ENCODE results near the gene PLA2G4E. TPM values are rescaled to one million over a fixed set of nuclear protein-coding genes. Genes with fewer than 3 reads are reported as not detected.

PLA2G4E gene
- total and polyA plus RNA-seq, 2 experiments from 2014 or later: not detected

DNA sequence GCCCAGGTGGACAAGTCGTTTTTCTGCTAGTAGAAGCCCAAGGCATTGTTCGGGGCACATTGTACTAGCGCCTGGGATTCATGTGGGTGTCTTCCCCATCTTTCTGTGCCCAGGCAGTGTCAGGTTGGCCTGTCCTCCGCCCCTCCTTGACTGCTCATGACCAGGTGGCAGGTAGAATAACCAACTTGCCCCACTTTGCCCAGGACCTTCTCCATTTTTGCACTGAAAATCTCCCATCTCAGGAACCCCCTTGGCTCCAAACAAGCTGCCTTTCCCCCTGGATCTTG lies 39.6 kb upstream of the PLA2G4E start:
- no peaks in the 10 kb centered on the region for H3F3A ChIP-seq (replicated peaks; ENCODE audit: low read depth)
- no peak overlapping the region for H3K27ac ChIP-seq (ENCODE audit: low read depth)
- H3K27ac Mint-ChIP-seq: no peak overlapping the region
- no peak overlapping the region for H3K4me3 ChIP-seq
- peaks cover 7% of the 10 kb centered on the region for H3K4me1 Mint-ChIP-seq
- no peaks in the 10 kb centered on the region for H3K27me3 ChIP-seq (ENCODE audit: insufficient read depth)
- H3K9me3 Mint-ChIP-seq: no peaks in the 10 kb centered on the region
- no peak for DNase-seq (ENCODE audit: low spot score)
- no peak overlapping the region; the same call in 1 of the 2 replicates for H2AFZ ChIP-seq
- H4K20me1 ChIP-seq (replicated peaks; ENCODE audit: insufficient read depth): no peaks in the 10 kb centered on the region
- ATAC-seq: no peak
- H3K9me2 ChIP-seq (ENCODE audit: insufficient read depth): no peaks in the 10 kb centered on the region
- no peaks in the 10 kb centered on the region for H3K4me1 ChIP-seq (ENCODE audit: insufficient read depth)
- no peaks in the 10 kb centered on the region for H3K79me2 ChIP-seq (replicated peaks; ENCODE audit: insufficient read depth)
- TF ChIP-seq NANOG (IDR thresholded peaks at IDR 0.05; ENCODE audit: borderline replicate concordance) (no peak), CREB1 (CRISPR knock-in tag; IDR thresholded peaks at IDR 0.05; ENCODE audit: low read depth) (no peak), JUNB (IDR thresholded peaks at IDR 0.05; ENCODE audit: unreplicated experiment) (no peak), ZNF331 (CRISPR knock-in tag; IDR thresholded peaks at IDR 0.05; ENCODE audit: low read depth) (no peak), POLR2AphosphoS5 (IDR thresholded peaks at IDR 0.05; ENCODE audit: low read depth) (no peak), ZNF114 (CRISPR knock-in tag; IDR thresholded peaks at IDR 0.05) (no peak), EZH2 (IDR thresholded peaks at IDR 0.05; ENCODE audit: low read depth, unreplicated experiment) (no peak)
- TF ChIP-seq, protein P1, sequence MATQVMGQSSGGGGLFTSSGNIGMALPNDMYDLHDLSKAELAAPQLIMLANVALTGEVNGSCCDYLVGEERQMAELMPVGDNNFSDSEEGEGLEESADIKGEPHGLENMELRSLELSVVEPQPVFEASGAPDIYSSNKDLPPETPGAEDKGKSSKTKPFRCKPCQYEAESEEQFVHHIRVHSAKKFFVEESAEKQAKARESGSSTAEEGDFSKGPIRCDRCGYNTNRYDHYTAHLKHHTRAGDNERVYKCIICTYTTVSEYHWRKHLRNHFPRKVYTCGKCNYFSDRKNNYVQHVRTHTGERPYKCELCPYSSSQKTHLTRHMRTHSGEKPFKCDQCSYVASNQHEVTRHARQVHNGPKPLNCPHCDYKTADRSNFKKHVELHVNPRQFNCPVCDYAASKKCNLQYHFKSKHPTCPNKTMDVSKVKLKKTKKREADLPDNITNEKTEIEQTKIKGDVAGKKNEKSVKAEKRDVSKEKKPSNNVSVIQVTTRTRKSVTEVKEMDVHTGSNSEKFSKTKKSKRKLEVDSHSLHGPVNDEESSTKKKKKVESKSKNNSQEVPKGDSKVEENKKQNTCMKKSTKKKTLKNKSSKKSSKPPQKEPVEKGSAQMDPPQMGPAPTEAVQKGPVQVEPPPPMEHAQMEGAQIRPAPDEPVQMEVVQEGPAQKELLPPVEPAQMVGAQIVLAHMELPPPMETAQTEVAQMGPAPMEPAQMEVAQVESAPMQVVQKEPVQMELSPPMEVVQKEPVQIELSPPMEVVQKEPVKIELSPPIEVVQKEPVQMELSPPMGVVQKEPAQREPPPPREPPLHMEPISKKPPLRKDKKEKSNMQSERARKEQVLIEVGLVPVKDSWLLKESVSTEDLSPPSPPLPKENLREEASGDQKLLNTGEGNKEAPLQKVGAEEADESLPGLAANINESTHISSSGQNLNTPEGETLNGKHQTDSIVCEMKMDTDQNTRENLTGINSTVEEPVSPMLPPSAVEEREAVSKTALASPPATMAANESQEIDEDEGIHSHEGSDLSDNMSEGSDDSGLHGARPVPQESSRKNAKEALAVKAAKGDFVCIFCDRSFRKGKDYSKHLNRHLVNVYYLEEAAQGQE (IDR thresholded peaks at IDR 0.05; ENCODE audit: unreplicated experiment): no peak
- TF ChIP-seq, protein P2, sequence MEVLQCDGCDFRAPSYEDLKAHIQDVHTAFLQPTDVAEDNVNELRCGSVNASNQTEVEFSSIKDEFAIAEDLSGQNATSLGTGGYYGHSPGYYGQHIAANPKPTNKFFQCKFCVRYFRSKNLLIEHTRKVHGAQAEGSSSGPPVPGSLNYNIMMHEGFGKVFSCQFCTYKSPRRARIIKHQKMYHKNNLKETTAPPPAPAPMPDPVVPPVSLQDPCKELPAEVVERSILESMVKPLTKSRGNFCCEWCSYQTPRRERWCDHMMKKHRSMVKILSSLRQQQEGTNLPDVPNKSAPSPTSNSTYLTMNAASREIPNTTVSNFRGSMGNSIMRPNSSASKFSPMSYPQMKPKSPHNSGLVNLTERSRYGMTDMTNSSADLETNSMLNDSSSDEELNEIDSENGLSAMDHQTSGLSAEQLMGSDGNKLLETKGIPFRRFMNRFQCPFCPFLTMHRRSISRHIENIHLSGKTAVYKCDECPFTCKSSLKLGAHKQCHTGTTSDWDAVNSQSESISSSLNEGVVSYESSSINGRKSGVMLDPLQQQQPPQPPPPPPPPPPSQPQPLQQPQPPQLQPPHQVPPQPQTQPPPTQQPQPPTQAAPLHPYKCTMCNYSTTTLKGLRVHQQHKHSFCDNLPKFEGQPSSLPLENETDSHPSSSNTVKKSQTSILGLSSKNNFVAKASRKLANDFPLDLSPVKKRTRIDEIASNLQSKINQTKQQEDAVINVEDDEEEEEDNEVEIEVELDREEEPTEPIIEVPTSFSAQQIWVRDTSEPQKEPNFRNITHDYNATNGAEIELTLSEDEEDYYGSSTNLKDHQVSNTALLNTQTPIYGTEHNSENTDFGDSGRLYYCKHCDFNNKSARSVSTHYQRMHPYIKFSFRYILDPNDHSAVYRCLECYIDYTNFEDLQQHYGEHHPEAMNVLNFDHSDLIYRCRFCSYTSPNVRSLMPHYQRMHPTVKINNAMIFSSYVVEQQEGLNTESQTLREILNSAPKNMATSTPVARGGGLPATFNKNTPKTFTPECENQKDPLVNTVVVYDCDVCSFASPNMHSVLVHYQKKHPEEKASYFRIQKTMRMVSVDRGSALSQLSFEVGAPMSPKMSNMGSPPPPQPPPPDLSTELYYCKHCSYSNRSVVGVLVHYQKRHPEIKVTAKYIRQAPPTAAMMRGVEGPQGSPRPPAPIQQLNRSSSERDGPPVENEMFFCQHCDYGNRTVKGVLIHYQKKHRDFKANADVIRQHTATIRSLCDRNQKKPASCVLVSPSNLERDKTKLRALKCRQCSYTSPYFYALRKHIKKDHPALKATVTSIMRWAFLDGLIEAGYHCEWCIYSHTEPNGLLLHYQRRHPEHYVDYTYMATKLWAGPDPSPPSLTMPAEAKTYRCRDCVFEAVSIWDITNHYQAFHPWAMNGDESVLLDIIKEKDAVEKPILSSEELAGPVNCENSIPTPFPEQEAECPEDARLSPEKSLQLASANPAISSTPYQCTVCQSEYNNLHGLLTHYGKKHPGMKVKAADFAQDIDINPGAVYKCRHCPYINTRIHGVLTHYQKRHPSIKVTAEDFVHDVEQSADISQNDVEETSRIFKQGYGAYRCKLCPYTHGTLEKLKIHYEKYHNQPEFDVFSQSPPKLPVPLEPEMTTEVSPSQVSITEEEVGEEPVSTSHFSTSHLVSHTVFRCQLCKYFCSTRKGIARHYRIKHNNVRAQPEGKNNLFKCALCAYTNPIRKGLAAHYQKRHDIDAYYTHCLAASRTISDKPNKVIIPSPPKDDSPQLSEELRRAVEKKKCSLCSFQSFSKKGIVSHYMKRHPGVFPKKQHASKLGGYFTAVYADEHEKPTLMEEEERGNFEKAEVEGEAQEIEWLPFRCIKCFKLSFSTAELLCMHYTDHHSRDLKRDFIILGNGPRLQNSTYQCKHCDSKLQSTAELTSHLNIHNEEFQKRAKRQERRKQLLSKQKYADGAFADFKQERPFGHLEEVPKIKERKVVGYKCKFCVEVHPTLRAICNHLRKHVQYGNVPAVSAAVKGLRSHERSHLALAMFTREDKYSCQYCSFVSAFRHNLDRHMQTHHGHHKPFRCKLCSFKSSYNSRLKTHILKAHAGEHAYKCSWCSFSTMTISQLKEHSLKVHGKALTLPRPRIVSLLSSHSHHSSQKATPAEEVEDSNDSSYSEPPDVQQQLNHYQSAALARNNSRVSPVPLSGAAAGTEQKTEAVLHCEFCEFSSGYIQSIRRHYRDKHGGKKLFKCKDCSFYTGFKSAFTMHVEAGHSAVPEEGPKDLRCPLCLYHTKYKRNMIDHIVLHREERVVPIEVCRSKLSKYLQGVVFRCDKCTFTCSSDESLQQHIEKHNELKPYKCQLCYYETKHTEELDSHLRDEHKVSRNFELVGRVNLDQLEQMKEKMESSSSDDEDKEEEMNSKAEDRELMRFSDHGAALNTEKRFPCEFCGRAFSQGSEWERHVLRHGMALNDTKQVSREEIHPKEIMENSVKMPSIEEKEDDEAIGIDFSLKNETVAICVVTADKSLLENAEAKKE (CRISPR knock-in tag; IDR thresholded peaks at IDR 0.05): no peak
- H3K4me3 Mint-ChIP-seq: no peak overlapping the region
- no peak overlapping the region for H3K4me2 ChIP-seq
- peaks cover 6% of the 10 kb centered on the region for H3K27me3 Mint-ChIP-seq (ENCODE audit: insufficient read depth, low read depth, poor library complexity)
- no peaks in the 10 kb centered on the region for H3K36me3 Mint-ChIP-seq (ENCODE audit: low read depth)
- no peaks in the 10 kb centered on the region for H3K36me3 ChIP-seq (ENCODE audit: insufficient read depth)
